ENCODE data around the gene CLIC5.

CLIC5 gene

DNA sequence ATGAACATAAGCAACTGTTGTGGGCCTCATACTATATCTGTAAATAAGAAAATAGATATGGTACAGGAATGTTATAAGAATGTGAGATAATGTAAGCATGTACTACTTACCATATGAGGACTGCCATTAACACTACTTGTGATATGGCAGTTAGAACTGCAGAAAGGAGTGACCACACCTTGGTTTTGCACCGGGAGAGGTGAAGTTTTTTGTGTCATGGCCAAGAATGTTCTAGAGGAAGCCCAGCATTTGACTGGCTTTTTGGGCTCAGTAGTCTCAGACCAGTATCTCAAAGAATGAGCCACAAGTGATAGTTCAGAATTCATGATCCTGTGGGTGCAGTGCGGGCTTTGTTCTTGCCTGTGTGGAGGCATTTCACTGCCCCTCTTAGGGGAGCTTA lies 123.5 kb downstream of the CLIC5 start:
- DNase-seq (ENCODE audit: low read depth) = no peak

GRCh38 chr6:45886776-45887175 lies 128.9 kb downstream of the CLIC5 start:
- no peak for DNase-seq (ENCODE audit: low read depth)

DNA sequence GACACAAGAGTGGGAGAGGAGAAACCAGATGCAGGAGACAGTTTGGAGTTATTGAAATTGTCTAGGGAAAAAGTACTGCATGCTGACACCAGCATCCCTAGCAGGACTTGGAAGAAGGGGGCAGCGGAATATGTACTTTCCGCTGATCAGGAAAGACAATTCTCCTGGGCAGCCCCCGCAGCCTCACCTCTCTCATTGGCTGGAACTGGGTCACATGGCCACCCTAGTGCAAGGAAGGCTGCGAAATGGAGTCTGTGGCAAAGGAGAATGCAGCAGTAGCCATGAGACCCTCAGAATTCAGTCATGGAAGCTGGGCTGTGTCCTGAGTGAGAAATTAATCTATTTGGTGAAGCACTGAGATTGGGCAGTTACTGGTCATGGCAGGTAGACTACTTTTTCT lies 131.3 kb downstream of the CLIC5 start:
- DNase-seq (ENCODE audit: low read depth) = no peak

GRCh38 chr6:45882671-45883070 lies 133.0 kb downstream of the CLIC5 start:
- DNase-seq (ENCODE audit: low read depth) = no peak

- no peak for DNase-seq (ENCODE audit: low read depth)
Observed at GRCh38 chr6:45881705-45882467, 133.8 kb downstream of the CLIC5 start.

- no peak for DNase-seq (ENCODE audit: low read depth)
Observed at GRCh38 chr6:45880676-45881075, 135.0 kb downstream of the CLIC5 start.

DNA sequence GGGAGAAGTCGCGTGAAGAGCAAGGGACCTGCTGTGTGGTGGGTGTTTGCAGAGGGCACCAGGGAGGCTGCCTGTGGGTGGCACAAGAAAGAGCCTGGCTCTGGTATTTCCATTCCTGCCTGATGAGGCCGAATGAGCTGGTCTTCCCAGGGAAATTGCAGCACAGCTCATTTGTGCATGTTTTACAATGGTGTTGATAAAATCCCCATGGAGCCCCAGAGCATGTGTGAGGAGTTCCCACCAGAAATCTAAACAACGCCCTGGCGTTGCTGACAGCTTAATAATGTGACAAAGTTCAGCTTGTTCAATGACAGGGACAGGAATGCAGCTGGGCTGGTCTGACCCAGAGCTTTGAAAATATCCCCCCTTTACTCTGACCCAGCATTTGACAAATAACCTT lies 135.5 kb downstream of the CLIC5 start:
- no peak for DNase-seq (ENCODE audit: low read depth)

DNA sequence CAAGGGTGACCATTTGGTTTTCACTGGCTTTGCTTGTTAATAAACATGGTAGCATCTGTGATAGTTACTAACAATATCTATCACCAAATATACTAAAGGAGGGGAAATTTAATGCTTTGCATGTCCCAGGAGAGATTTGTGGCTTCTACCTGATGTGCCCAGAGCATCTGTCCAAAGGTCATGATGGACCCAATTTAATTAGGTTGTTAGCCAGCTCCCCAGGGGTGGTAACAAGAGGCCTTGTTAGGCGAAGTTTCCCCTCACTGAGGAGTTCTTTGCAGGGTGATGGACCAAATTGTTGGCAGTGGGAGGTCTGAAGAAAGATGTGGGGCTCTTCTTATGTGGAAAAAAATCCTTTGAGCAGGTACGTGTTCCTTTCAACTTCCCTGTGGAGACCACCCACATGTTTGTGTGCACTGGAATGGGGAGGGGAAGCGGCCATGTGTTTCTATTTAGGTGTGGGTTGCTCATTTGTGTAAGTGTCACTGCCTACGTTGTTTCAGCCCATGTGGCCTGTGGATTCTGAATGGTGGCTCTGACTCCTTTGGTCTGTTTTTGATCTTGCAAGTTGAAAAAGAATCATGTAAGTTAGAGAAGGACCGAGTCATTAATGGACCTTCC lies 137.6 kb downstream of the CLIC5 start:
- DNase-seq (ENCODE audit: low read depth) = no peak

DNA sequence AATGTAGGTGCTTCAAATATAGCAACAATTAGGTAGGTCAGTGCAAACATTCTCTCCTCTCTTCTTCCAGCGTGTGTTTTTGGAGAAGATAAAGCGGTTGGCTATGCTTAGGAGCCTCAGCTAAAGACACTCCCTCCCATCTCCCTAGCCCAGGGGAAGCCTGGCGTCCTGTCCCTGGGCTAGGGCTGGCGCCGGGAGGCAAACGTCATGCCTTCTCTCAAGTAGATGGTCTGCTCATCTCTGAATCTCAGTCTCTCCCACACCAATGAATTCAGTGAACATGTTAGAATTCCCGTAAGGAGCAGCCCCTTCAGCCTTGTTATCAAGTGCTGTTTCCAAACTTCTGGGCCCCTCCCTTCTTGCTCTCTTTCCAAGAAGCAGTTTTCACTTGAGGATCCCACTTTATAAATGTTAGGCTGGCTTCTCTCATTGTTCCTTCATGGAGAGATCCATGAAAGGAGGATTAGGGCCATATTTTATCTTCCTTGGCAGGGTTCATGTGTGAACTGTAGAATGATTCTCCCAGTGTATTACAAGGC lies 142.8 kb downstream of the CLIC5 start:
- DNase-seq (ENCODE audit: low read depth) = no peak

- DNase-seq (ENCODE audit: low read depth) = no peak
Observed at GRCh38 chr6:45870531-45870930, 145.1 kb downstream of the CLIC5 start.

- DNase-seq (ENCODE audit: low read depth) = no peak
Observed at GRCh38 chr6:45864651-45865050, 151.0 kb downstream of the CLIC5 start.

DNA sequence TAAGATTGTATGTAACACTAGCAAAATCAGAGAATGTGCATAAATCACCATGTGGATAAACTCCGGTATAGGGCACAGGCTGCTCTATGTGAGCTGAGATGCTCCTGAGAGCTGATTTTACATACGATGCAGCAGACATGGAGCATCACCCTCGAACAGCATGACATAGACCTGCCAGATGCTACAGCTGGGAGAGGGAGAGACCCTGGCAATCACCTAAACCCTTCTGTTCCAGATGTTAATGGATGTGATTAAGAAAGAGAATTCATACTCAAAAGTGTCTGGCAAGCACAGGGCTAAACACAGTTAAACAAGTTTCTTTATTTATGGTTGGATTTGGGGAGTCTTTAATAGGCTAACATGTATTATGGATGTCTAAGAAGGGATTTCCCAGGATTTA lies 157.0 kb downstream of the CLIC5 start:
- no peak for DNase-seq (ENCODE audit: low read depth)

DNA sequence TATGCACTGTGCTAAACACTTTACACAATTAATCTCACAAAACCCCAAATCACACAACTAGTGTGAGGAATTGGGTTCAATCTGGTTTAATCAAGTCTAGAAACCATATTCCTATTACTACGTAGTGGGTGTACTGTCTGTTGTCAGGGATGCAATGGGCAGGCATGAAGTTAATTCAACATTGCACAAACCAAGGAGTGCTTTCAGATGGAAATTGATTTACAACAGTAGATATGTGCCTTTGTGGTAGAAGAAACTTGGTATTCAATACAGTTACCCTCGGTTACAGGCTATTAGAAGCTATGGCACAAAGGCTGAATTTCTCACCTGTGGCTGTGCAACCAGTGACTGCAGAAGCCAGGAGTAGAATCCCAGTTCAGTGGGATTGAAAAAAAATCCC lies 157.8 kb downstream of the CLIC5 start:
- DNase-seq (ENCODE audit: low read depth) = no peak

- DNase-seq (ENCODE audit: low read depth) = no peak
Observed at GRCh38 chr6:45855642-45856394, 159.8 kb downstream of the CLIC5 start.

DNA sequence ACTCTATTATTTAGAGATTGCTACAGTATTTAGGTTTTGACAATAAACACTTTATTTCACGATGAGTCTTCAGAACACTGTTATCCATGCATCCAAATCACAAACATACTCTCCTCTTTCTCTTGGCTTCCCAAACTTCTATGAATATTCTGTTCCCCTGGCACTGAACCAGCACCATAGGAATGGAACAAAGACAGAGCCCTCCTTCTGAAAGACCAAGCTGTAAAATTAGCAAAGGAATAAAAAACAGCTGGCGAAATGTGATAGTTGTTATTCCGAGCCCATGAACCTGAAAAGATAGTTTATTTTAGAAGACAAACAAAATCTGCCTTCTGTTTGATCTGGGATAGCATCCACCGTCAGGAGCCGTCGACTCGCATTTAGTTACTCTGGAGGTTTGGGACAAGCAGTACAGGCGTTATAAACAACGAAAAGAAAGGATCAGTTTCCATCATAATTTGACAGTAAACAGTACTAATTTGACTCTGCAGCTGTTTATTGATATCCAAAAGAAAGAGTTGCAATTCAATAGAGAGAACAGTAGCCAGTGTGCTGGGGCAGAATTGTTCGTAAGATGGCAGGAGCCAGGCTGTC lies 161.4 kb downstream of the CLIC5 start:
- DNase-seq (ENCODE audit: low read depth) = no peak

- no peak for DNase-seq (ENCODE audit: low read depth)
Observed at GRCh38 chr6:45851034-45851400, 164.6 kb downstream of the CLIC5 start.

- no peak for DNase-seq (ENCODE audit: low read depth)
Observed at GRCh38 chr6:45850378-45851033, 165.2 kb downstream of the CLIC5 start.

- no peak for DNase-seq (ENCODE audit: low read depth)
Observed at GRCh38 chr6:45845567-45845966, 170.1 kb downstream of the CLIC5 start.

DNA sequence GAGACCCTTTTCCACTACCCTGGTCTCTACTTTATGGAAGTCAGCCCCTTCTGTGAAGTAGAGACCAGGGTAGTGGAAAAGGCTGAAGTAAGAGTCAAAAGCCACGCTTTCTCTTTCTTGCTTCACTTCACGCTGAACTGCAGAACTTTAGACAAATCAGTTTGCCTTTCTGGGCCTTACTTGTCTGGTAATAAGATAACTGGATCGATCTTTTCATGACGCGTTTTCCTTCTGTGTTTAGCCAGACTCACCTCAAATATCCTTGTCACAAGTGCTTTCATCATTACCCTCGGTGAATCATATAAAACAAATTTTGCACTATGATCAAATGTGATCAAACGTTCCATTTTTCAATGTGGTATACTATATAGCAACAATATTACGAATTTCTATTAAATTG lies 170.7 kb downstream of the CLIC5 start:
- DNase-seq (ENCODE audit: low read depth) = no peak

- DNase-seq (ENCODE audit: low read depth) = no peak
Observed at GRCh38 chr6:45843848-45844521, 171.7 kb downstream of the CLIC5 start.

- no peak for DNase-seq (ENCODE audit: low read depth)
Observed at GRCh38 chr6:45841062-45841461, 174.6 kb downstream of the CLIC5 start.

Data from stimulated activated CD8-positive, alpha-beta memory T cell treated with anti-CD3 and anti-CD28 coated beads, Interleukin-15, amount 100 ng/mL, for 1 hour (primary cell).